ENCODE measurements around the gene AP5S1. TPM values are rescaled to one million over a fixed set of nuclear protein-coding genes. Genes with fewer than 3 reads are reported as not detected.

Gene AP5S1
- total and polyA plus RNA-seq, 10 donors = 5.3 to 19.0 (median 13.7) TPM

DNA sequence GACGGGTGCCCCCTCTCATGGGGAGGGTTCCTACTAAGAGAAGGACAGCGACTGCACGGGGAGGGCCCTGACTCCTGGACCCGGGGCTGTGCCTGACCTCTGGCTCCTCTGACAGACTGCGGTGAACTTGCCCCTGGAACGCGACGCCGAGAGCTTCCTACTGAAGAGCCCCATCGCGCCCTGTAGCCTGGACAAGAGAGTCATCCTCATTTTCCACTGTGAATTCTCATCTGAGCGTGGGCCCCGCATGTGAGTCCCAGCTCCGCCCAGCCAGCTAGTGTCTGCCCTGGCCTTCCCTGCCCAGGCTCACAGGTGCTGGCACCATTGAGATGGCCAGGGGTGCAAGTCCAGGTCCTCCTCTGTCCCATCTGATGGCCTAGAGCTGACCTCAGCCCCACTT, 17.1 kb upstream of the AP5S1 start:
- intact Hi-C loops (cut with DNase I; ENCODE audit: low total_unique reads) = no loop called here
- no peak overlapping the region for H3K4me3 ChIP-seq
- H3K27me3 ChIP-seq (replicated peaks in 1 of 7) = no peaks in the 10 kb centered on the region
- peak; percentile 65 for DNase-seq
- WGBS, 5 donors = 76 to 98% (median 91%) methylated on average over 4 to 14 of the region's 14 CpGs
- H3K4me1 ChIP-seq = peaks cover 30 to 100% (median 81%) of the 10 kb centered on the region in 6 donors
- peak in 1 of 3 donors; percentile 21 for TF ChIP-seq POLR2AphosphoS5 (IDR thresholded peaks at IDR 0.05)
- TF ChIP-seq, protein P1, sequence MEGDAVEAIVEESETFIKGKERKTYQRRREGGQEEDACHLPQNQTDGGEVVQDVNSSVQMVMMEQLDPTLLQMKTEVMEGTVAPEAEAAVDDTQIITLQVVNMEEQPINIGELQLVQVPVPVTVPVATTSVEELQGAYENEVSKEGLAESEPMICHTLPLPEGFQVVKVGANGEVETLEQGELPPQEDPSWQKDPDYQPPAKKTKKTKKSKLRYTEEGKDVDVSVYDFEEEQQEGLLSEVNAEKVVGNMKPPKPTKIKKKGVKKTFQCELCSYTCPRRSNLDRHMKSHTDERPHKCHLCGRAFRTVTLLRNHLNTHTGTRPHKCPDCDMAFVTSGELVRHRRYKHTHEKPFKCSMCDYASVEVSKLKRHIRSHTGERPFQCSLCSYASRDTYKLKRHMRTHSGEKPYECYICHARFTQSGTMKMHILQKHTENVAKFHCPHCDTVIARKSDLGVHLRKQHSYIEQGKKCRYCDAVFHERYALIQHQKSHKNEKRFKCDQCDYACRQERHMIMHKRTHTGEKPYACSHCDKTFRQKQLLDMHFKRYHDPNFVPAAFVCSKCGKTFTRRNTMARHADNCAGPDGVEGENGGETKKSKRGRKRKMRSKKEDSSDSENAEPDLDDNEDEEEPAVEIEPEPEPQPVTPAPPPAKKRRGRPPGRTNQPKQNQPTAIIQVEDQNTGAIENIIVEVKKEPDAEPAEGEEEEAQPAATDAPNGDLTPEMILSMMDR (IDR thresholded peaks at IDR 0.05 in 8 of 11, conservative IDR thresholded peaks at IDR 0.05 in 3 of 11) = no peak
- H3K9me3 ChIP-seq = no peaks in the 10 kb centered on the region
- peak overlapping the region in 3 of 8 donors; percentile 4 to 99 (median 96) for H3K27ac ChIP-seq
- peaks cover 0 to 81% (median 56%) of the 10 kb centered on the region in 6 donors for H3K36me3 ChIP-seq

DNA sequence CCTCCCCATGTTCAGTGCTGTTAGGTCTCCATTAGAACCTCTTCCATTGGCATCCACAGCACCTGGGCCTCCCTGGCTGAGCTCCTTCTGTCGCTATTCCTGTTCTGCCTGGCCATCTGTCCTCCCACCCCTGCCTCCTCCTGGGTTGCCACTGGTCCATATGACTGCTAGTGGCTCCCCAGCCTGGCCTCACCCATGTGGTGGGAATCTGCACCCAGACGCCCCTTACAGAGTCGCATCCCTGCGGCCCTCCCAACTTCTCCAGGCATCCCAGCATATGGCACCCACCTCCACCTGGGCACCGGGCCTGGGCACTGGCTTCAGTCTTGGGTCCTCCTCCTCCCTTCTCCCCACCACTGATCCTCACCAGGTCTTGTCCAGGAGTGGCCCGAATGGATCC, 16.5 kb upstream of the AP5S1 start:
- 81 to 94% (median 93%) methylated on average over 6 of the region's 6 CpGs for WGBS, 5 donors

DNA sequence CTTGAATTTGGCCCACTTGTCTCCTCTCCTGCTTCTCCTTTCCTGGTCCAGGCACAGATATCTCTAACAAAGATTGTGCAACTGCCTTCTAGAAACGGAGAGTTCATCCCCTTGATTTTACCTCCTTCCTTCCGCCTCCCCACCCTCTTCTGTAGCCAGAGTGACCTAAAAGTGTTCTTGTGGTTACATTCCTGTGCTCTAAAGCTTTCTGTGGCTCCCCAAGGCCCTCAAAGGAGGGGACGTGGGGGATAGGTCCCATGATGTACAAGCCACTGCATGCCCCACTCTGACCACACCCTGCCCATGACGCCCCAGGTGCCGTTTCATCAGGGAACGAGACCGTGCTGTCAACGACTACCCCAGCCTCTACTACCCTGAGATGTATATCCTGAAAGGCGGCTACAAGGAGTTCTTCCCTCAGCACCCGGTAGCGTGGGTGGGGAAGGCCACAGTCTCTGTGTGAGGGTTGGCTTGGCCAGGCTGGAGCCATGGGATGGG, 16.0 kb upstream of the AP5S1 start:
- no peak overlapping the region for H3K4me3 ChIP-seq

More for the DNA sequence above, 16.5 kb upstream of the AP5S1 start:
- Histone ChIP-seq H3K27me3 (replicated peaks in 1 of 7) (no peaks in the 10 kb centered on the region), H3K9me3 (no peaks in the 10 kb centered on the region), H3K36me3 (peaks cover 0 to 76% (median 56%) of the 10 kb centered on the region in 6 donors), H3K4me1 (peaks cover 25 to 100% (median 78%) of the 10 kb centered on the region in 6 donors), H3K4me3 (no peak overlapping the region), H3K27ac (peak overlapping the region in 3 of 8 donors; percentile 4 to 99 (median 96))
- TF ChIP-seq, protein P1 (IDR thresholded peaks at IDR 0.05 in 8 of 11, conservative IDR thresholded peaks at IDR 0.05 in 3 of 11) = no peak
- TF ChIP-seq POLR2A (IDR thresholded peaks at IDR 0.05) = no peak
- TF ChIP-seq POLR2AphosphoS5 (IDR thresholded peaks at IDR 0.05) = no peak
- peak; percentile 62 for DNase-seq
- intact Hi-C loops (cut with DNase I; ENCODE audit: low total_unique reads) = no loop called here

DNA sequence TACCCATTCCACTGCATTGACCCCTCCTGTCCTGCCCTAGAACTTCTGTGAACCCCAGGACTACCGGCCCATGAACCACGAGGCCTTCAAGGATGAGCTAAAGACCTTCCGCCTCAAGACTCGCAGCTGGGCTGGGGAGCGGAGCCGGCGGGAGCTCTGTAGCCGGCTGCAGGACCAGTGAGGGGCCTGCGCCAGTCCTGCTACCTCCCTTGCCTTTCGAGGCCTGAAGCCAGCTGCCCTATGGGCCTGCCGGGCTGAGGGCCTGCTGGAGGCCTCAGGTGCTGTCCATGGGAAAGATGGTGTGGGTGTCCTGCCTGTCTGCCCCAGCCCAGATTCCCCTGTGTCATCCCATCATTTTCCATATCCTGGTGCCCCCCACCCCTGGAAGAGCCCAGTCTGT, 15.6 kb upstream of the AP5S1 start:
- intact Hi-C loops (cut with DNase I; ENCODE audit: low total_unique reads) = no loop called here
- peaks cover 17 to 97% (median 72%) of the 10 kb centered on the region in 6 donors for H3K4me1 ChIP-seq
- TF ChIP-seq, protein P1 (IDR thresholded peaks at IDR 0.05 in 8 of 11, conservative IDR thresholded peaks at IDR 0.05 in 3 of 11) = no peak
- TF ChIP-seq POLR2AphosphoS5 (IDR thresholded peaks at IDR 0.05) (no peak), POLR2A (IDR thresholded peaks at IDR 0.05) (no peak)
- H3K27ac ChIP-seq = peak overlapping the region in 4 of 8 donors; percentile 85 to 99 (median 94)
- peak; percentile 70 for DNase-seq
- H3K4me3 ChIP-seq = no peak overlapping the region
- no peaks in the 10 kb centered on the region for H3K27me3 ChIP-seq (replicated peaks in 1 of 7)
- 90 to 97% (median 95%) methylated on average over 10 to 11 of the region's 11 CpGs for WGBS, 5 donors
- peaks cover 0 to 66% (median 56%) of the 10 kb centered on the region in 6 donors for H3K36me3 ChIP-seq
- H3K9me3 ChIP-seq = no peaks in the 10 kb centered on the region

More for the DNA sequence above, 16.0 kb upstream of the AP5S1 start:
- H3K36me3 ChIP-seq = peaks cover 0 to 71% (median 56%) of the 10 kb centered on the region in 6 donors
- no peak for TF ChIP-seq POLR2A (IDR thresholded peaks at IDR 0.05)
- TF ChIP-seq, protein P1 (IDR thresholded peaks at IDR 0.05 in 8 of 11, conservative IDR thresholded peaks at IDR 0.05 in 3 of 11) = no peak
- no peak for TF ChIP-seq POLR2AphosphoS5 (IDR thresholded peaks at IDR 0.05)
- peaks cover 21 to 98% (median 74%) of the 10 kb centered on the region in 6 donors for H3K4me1 ChIP-seq
- peak overlapping the region in 2 of 8 donors; percentile 96 to 99 for H3K27ac ChIP-seq
- 73 to 86% (median 83%) methylated on average over 10 to 11 of the region's 11 CpGs for whole genome bisulfite sequencing, 5 donors
- intact Hi-C loops (cut with DNase I; ENCODE audit: low total_unique reads) = no loop called here
- DNase-seq = peak; percentile 54
- H3K27me3 ChIP-seq (replicated peaks in 1 of 7) = no peaks in the 10 kb centered on the region
- no peaks in the 10 kb centered on the region for H3K9me3 ChIP-seq

All from spleen (tissue), 11 donors.